Suprapubic skin (tissue), 4 donors: Measurements from ENCODE around the gene OR5D18. TPM values are rescaled to one million over a fixed set of nuclear protein-coding genes. Genes with fewer than 3 reads are reported as not detected.
"Not testable (repeated sequence)": the region's sequence is repeated elsewhere in the genome, so short reads cannot be mapped to it uniquely, and the experiment has no call there.

Source experiments
- DNase-seq, 2 donors: peaks; one replicate each; pipeline ENCODE4 v3.0.0-alpha.2; 2019; ENCODE audit warnings: low spot score in 2 of 2
- H3K27ac ChIP-seq: fragments of 200-600 bp; sonication (generic); one replicate; pipeline ENCODE4 v1.5.1; 2019
- H3K27me3 ChIP-seq: fragments of 200-600 bp; sonication (generic); one replicate; pipeline ENCODE4 v1.5.1; 2019
- H3K36me3 ChIP-seq: fragments of 200-600 bp; sonication (generic); one replicate; pipeline ENCODE4 v1.5.1; 2019
- H3K4me1 ChIP-seq: fragments of 200-600 bp; sonication (generic); one replicate; pipeline ENCODE4 v1.5.1; 2019
- H3K4me3 ChIP-seq: fragments of 200-600 bp; sonication (generic); one replicate; pipeline ENCODE4 v1.5.1; 2019; ENCODE audit warnings: mild to moderate bottlenecking
- H3K9me3 ChIP-seq: fragments of 200-600 bp; sonication (generic); one replicate; pipeline ENCODE4 v1.5.1; 2019
- CTCF ChIP-seq, 2 donors: fragments of 200-600 bp in 1 of 2; fragments of 450-650 bp in 1 of 2; sonication (generic) in 1 of 2; IDR thresholded peaks; one replicate each; pipeline ENCODE4 v1.5.1; 2016 to 2019; ENCODE audit warnings: antibody characterized with exemption in 2 of 2, mild to moderate bottlenecking in 1 of 2, moderate library complexity in 1 of 2
- EP300 ChIP-seq: sonication (generic); formaldehyde crosslinking; IDR thresholded peaks from one replicate; pipeline ENCODE4 v1.6.1; 2017; ENCODE audit warnings: antibody characterized with exemption
- POLR2A ChIP-seq, 2 donors: fragments of 450-650 bp; IDR thresholded peaks; one replicate each; pipeline ENCODE4 v1.6.1; 2017; ENCODE audit warnings: antibody characterized with exemption in 2 of 2, mild to moderate bottlenecking in 2 of 2, moderate library complexity in 2 of 2
- POLR2AphosphoS5 ChIP-seq, 3 donors: sonication (generic); formaldehyde crosslinking; IDR thresholded peaks; one replicate each; pipeline ENCODE4 v1.6.1; 2017; ENCODE audit warnings: antibody characterized with exemption in 3 of 3
- WGBS: methylation state at CpG from one replicate; pipeline ENCODE4 v1.1.5; 2018; 5-methylcytosine and 5-hydroxymethylcytosine counted together
- total RNA-seq, 4 donors: library from RNA; depleted of rRNA; stranded (reverse); fragments of >200 nt; gene quantifications; one replicate each; pipeline ENCODE4 v1.1.0, GENCODE V29; 2016

Gene OR5D18
- total RNA-seq, 4 donors from 2014 or later, result not detected

- Histone ChIP-seq H3K36me3 (no peaks in the 10 kb centered on the region), H3K4me1 (no peaks in the 10 kb centered on the region), H3K27me3 (no peaks in the 10 kb centered on the region), H3K27ac (no peak overlapping the region), H3K4me3 (no peak overlapping the region), H3K9me3 (no peaks in the 10 kb centered on the region)
- TF ChIP-seq POLR2A (IDR thresholded peaks at IDR 0.05) (no peak), POLR2AphosphoS5 (IDR thresholded peaks at IDR 0.05) (no peak), CTCF (IDR thresholded peaks at IDR 0.05) (no peak), EP300 (no peak)
- WGBS, result 73% methylated on average over 1 of the region's 1 CpG
- no peak for DNase-seq
These were observed 32.7 kb downstream of the OR5D18 start for GRCh38 chr11:55852141-55852540.

GRCh38 chr11:55854704-55855103 lies 35.3 kb downstream of the OR5D18 start:
- Histone ChIP-seq H3K9me3 (no peaks in the 10 kb centered on the region), H3K36me3 (no peaks in the 10 kb centered on the region), H3K27me3 (no peaks in the 10 kb centered on the region), H3K27ac (no peak overlapping the region), H3K4me3 (no peak overlapping the region), H3K4me1 (no peaks in the 10 kb centered on the region)
- 23% methylated on average over 1 of the region's 1 CpG for WGBS
- TF ChIP-seq POLR2A (IDR thresholded peaks at IDR 0.05), result no peak
- no peak for TF ChIP-seq EP300
- TF ChIP-seq CTCF (IDR thresholded peaks at IDR 0.05), result no peak
- no peak for TF ChIP-seq POLR2AphosphoS5 (IDR thresholded peaks at IDR 0.05)
- no peak for DNase-seq

GRCh38 chr11:55867354-55867753 lies 47.9 kb downstream of the OR5D18 start:
- H3K9me3 ChIP-seq, DNase-seq, H3K4me1 ChIP-seq, H3K27me3 ChIP-seq, H3K36me3 ChIP-seq, H3K27ac ChIP-seq, H3K4me3 ChIP-seq: not testable (repeated sequence)
- 76% methylated on average over 4 of the region's 4 CpGs for WGBS

Other genes with a start within 250 kb of the OR5D18 start
- not detected for gene OR4C16, start 247.5 kb upstream of the OR5D18 start, total RNA-seq
- not detected for gene OR4C11, start 212.0 kb upstream of the OR5D18 start, total RNA-seq
- gene OR4P4, start 184.5 kb upstream of the OR5D18 start, total RNA-seq, result not detected
- not detected for gene OR4S2, start 171.3 kb upstream of the OR5D18 start, total RNA-seq
- gene OR4C6, start 157.4 kb upstream of the OR5D18 start, total RNA-seq, result not detected
- gene OR5D13, start 46.2 kb upstream of the OR5D18 start, total RNA-seq, result not detected
- gene OR5D14, start 24.1 kb upstream of the OR5D18 start, total RNA-seq, result not detected
- gene OR5L1, start 8.3 kb upstream of the OR5D18 start, total RNA-seq, result not detected
- not detected for gene OR5L2, start 7.6 kb downstream of the OR5D18 start, total RNA-seq
- gene OR5D16, start 19.1 kb downstream of the OR5D18 start, total RNA-seq, result not detected
- gene TRIM51, start 63.7 kb downstream of the OR5D18 start, total RNA-seq, result not detected
- gene OR5W2, start 95.0 kb downstream of the OR5D18 start, total RNA-seq, result not detected
- gene OR5I1, start 116.8 kb downstream of the OR5D18 start, total RNA-seq, result not detected
- not detected for gene OR10AG1, start 150.3 kb downstream of the OR5D18 start, total RNA-seq
- not detected for gene OR5F1, start 175.0 kb downstream of the OR5D18 start, total RNA-seq
- not detected for gene OR5AS1, start 208.0 kb downstream of the OR5D18 start, total RNA-seq